Gastroesophageal sphincter (tissue), 3 donors: ENCODE measurements around the gene NKX2-8.

Experiments used
- CTCF ChIP-seq, 4 experiments: fragments of 200-600 bp in 2 of 4; fragments of 450-650 bp in 2 of 4; sonication (generic) in 1 of 4; IDR thresholded peaks; one replicate each; pipeline ENCODE4 v1.5.1; 2017 to 2019; ENCODE audit warnings: antibody characterized with exemption in 4 of 4, mild to moderate bottlenecking in 2 of 4, moderate library complexity in 2 of 4
- POLR2A ChIP-seq, 2 donors: fragments of 450-650 bp; IDR thresholded peaks; one replicate each; pipeline ENCODE4 v1.6.1; 2017; ENCODE audit warnings: antibody characterized with exemption in 2 of 2, mild to moderate bottlenecking in 2 of 2, moderate library complexity in 1 of 2
- POLR2AphosphoS5 ChIP-seq: sonication (generic); formaldehyde crosslinking; IDR thresholded peaks from one replicate; pipeline ENCODE4 v1.6.1; 2017; ENCODE audit warnings: antibody characterized with exemption

DNA sequence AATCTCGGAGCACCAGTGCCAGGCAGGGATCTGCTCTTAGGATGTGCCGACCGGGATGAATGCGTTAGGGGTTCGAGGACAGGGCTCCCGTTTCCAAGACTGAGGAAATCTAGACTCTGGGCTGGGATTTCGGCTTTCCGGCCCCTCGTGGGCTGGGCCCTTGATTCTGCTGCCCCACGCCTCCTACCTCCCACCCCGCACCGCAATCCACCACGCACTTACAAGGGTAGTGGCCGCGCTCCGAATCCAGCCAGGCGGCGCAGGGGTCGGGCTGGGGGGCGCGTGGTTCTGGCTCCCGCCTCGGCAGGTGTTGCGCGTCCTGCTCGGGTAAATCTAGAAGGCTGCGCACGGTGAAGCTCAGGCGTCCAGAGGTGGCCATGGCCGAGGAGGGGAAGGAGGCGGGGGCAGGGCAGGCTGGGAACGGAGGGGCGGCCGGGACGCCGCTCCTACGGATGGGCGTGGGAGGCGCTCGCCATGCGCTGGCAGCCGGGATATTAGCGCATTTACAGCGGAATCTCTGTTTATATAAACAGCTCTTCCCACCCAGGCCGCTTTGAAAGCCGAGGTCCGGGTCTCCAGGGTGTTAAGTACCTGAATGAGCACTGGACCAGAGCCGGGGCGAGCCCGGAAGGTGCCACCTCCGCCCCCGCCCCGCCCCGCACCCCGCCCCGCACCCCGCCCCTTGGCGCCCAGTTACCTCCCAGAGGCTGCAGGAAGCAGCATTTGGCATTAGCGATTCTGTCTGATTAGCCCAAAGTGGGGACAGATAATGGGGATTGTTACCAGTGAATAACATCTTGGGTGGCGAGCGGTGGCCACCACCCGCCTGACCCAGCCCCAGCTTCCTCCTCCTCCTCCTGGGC, at the start of gene NKX2-8:
- no peak for TF ChIP-seq CTCF (IDR thresholded peaks at IDR 0.05)
- no peak for TF ChIP-seq POLR2A (IDR thresholded peaks at IDR 0.05)
- no peak for TF ChIP-seq POLR2AphosphoS5
